ENCODE data around the gene ZC3HAV1L. TPM values are rescaled to one million over a fixed set of nuclear protein-coding genes. Genes with fewer than 3 reads are reported as not detected.
A peak's percentile ranks its signal among the peaks of the same experiment; 100 is the strongest.

Gene ZC3HAV1L
- total and polyA plus RNA-seq, 10 donors, result 0.08 to 27.7 (median 11.6) TPM

GRCh38 chr7:139075871-139076686 is 40.2 kb upstream of the ZC3HAV1L start:
- intact Hi-C loops (cut with DNase I; ENCODE audit: low total_unique reads), result loop anchor here (2.0 to 10.0 kb wide), 2 partner anchors 49 to 59 kb away; no protein-coding TSS in a partner anchor
- Histone ChIP-seq H3K9me3 (no peaks in the 10 kb centered on the region), H3K27ac (peak overlapping the region in 4 of 8 donors; percentile 52 to 74 (median 62)), H3K36me3 (peaks cover 0 to 100% (median 90%) of the 10 kb centered on the region in 6 donors), H3K27me3 (replicated peaks in 1 of 7) (no peaks in the 10 kb centered on the region), H3K4me3 (no peak overlapping the region), H3K4me1 (peaks cover 5 to 81% (median 56%) of the 10 kb centered on the region in 6 donors)
- no peak for DNase-seq
- TF ChIP-seq CTCF (IDR thresholded peaks at IDR 0.05 in 8 of 11, conservative IDR thresholded peaks at IDR 0.05 in 3 of 11) (no peak), POLR2AphosphoS5 (IDR thresholded peaks at IDR 0.05) (no peak), POLR2A (IDR thresholded peaks at IDR 0.05) (no peak)
- 83 to 89% (median 87%) methylated on average over 11 of the region's 11 CpGs for WGBS, 5 donors

- intact Hi-C loops (cut with DNase I; ENCODE audit: low total_unique reads), result loop anchor here (2.0 to 10.0 kb wide), 2 partner anchors 50 to 58 kb away; no protein-coding TSS in a partner anchor
- TF ChIP-seq POLR2A (IDR thresholded peaks at IDR 0.05) (no peak), CTCF (IDR thresholded peaks at IDR 0.05 in 8 of 11, conservative IDR thresholded peaks at IDR 0.05 in 3 of 11) (peak; percentile 62 to 91 (median 86)), POLR2AphosphoS5 (IDR thresholded peaks at IDR 0.05) (peak in 2 of 3 donors; percentile 30 to 70)
- Histone ChIP-seq H3K27ac (peak overlapping the region in 7 of 8 donors; percentile 1 to 77 (median 66)), H3K4me1 (peaks cover 5 to 78% (median 46%) of the 10 kb centered on the region in 6 donors), H3K36me3 (peaks cover 0 to 100% (median 90%) of the 10 kb centered on the region in 6 donors), H3K9me3 (no peaks in the 10 kb centered on the region), H3K4me3 (peak overlapping the region in 1 of 8 donors; percentile 17), H3K27me3 (replicated peaks in 1 of 7) (no peaks in the 10 kb centered on the region)
- no peak for DNase-seq
- 36 to 44% (median 39%) methylated on average over 9 of the region's 9 CpGs for WGBS, 5 donors
These were observed 39.3 kb upstream of the ZC3HAV1L start for GRCh38 chr7:139075031-139075652.

- no peaks in the 10 kb centered on the region for H3K9me3 ChIP-seq
- intact Hi-C loops (cut with DNase I; ENCODE audit: low total_unique reads), result loop anchor here (10.0 kb wide), 1 partner anchor 52 kb away; no protein-coding TSS in a partner anchor
- H3K4me3 ChIP-seq, result no peak overlapping the region
- TF ChIP-seq CTCF (IDR thresholded peaks at IDR 0.05 in 8 of 11, conservative IDR thresholded peaks at IDR 0.05 in 3 of 11) (no peak), POLR2A (IDR thresholded peaks at IDR 0.05) (no peak), POLR2AphosphoS5 (IDR thresholded peaks at IDR 0.05) (no peak)
- peak overlapping the region in 5 of 8 donors; percentile 9 to 62 (median 44) for H3K27ac ChIP-seq
- WGBS, 5 donors, result 37 to 68% (median 56%) methylated on average over 8 of the region's 8 CpGs
- no peak for DNase-seq
- H3K4me1 ChIP-seq, result peaks cover 5 to 76% (median 32%) of the 10 kb centered on the region in 6 donors
- H3K27me3 ChIP-seq (replicated peaks in 1 of 7), result no peaks in the 10 kb centered on the region
- peaks cover 5 to 100% (median 89%) of the 10 kb centered on the region in 6 donors for H3K36me3 ChIP-seq
These were observed 37.0 kb upstream of the ZC3HAV1L start for GRCh38 chr7:139072796-139073195.
